Aorta (tissue), 5 donors: ENCODE data around the gene CPNE6. TPM values are rescaled to one million over a fixed set of nuclear protein-coding genes. Genes with fewer than 3 reads are reported as not detected.

Experiments used
- ATAC-seq: fragments of 200-7000 bp; cut with Tn5 transposase; one replicate; pipeline ENCODE4 v1.9.1; 2022; ENCODE audit warnings: moderate library complexity; ENCODE audit not compliant: low FRiP score
- DNase-seq, 2 donors: peaks; one replicate each; pipeline ENCODE4 v3.0.0-alpha.2; 2020
- H3K27ac ChIP-seq, 2 donors: one replicate each; pipeline ENCODE4 v1.5.1; 2013; ENCODE audit warnings: low read length in 2 of 2, mild to moderate bottlenecking in 2 of 2, moderate library complexity in 2 of 2, control low read depth in 1 of 2, inconsistent platforms in 1 of 2, low read depth in 1 of 2
- H3K27me3 ChIP-seq, 2 donors: one replicate each; pipeline ENCODE4 v1.6.1; 2013; ENCODE audit warnings: control low read depth in 1 of 2, low read length in 1 of 2, mild to moderate bottlenecking in 1 of 2, moderate library complexity in 1 of 2; ENCODE audit not compliant: insufficient read depth in 2 of 2, control insufficient read depth in 1 of 2
- H3K36me3 ChIP-seq, 2 donors: one replicate each; pipeline ENCODE4 v1.6.1; 2013; ENCODE audit warnings: control low read depth in 1 of 2, low read length in 1 of 2, mild to moderate bottlenecking in 1 of 2; ENCODE audit not compliant: insufficient read depth in 2 of 2, control insufficient read depth in 1 of 2
- H3K4me1 ChIP-seq, 2 donors: one replicate each; pipeline ENCODE4 v1.6.1; 2013; ENCODE audit warnings: low read length in 2 of 2, control low read depth in 1 of 2, mild to moderate bottlenecking in 1 of 2, moderate library complexity in 1 of 2; ENCODE audit not compliant: insufficient read depth in 2 of 2, control insufficient read depth in 1 of 2
- H3K4me3 ChIP-seq, 2 donors: one replicate each; pipeline ENCODE4 v1.5.1; 2013; ENCODE audit warnings: low read length in 2 of 2, control low read depth in 1 of 2, mild to moderate bottlenecking in 1 of 2
- H3K9me3 ChIP-seq: one replicate; pipeline ENCODE4 v1.6.1; 2013; ENCODE audit warnings: mild to moderate bottlenecking, low read length; ENCODE audit not compliant: control insufficient read depth
- WGBS, 2 donors: extraction: QIAGEN DNeasy Blood & Tissue Kit; methylation state at CpG; one replicate each; pipeline ENCODE4 v1.1.7; 2013; 5-methylcytosine and 5-hydroxymethylcytosine counted together
- intact Hi-C, 2 donors: fragments of 100-400 bp; cut with DNase I; formaldehyde crosslinking; loops; one replicate each; pipeline versions ENCODE4 v1.14.2 to v1.15.0; 2022
- polyA plus RNA-seq, 2 donors: library from polyadenylated mRNA; stranded (reverse); fragments of 200-250 nt; gene quantifications; one replicate each; pipeline ENCODE4 v1.2.3, GENCODE V29; 2013
- total RNA-seq, 2 donors: library from RNA; stranded (reverse); fragmentation: NEBNext Ultra II Directional; extraction: Animal tissue kit (Norgen Biotek cat#: 25700); gene quantifications; one replicate each; pipeline ENCODE4 v1.2.1, GENCODE V29; 2021
- donor health status: healthy with polysubstance abuse.
- donor health status: Bipolar disorder and iron deficiency.
- donor health status: DM: no; HTN: no; CAD: no.
- donor health status: DM: no; HTN: no; CAD: no.
- donor health status: DM: yes; HTN: yes; CAD: no.

CPNE6 gene
- total and polyA plus RNA-seq, 4 donors = 0.03 to 0.99 (median 0.48) TPM

DNA sequence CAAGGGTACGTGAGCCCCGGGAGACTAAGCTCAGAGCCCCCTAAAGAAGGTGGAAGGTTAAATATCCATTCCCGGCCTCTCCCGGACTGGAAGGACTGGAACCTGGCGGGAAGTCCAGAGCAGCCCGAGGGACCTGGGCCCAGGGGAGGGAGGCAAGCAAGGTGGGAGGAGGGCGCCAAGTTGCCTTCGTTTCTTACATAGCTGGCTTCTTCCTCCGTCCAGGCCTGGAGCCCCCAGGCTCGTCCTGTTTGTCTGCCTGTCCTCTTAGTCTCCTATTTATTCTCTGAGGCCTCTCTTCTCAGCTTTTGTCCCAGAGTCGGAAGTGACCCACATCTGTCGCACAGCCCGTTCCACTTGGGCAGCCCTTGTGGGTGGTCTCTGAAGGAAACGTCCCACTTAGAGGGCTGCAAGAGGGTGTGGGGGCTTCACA, 23.5 kb downstream of the CPNE6 start:
- 13 to 20% methylated on average over 14 of the region's 14 CpGs for WGBS, 2 donors
- intact Hi-C loops = loop anchor here (1.0 to 5.0 kb wide), 2 partner anchors 13 to 83 kb away; no protein-coding TSS in a partner anchor

DNA sequence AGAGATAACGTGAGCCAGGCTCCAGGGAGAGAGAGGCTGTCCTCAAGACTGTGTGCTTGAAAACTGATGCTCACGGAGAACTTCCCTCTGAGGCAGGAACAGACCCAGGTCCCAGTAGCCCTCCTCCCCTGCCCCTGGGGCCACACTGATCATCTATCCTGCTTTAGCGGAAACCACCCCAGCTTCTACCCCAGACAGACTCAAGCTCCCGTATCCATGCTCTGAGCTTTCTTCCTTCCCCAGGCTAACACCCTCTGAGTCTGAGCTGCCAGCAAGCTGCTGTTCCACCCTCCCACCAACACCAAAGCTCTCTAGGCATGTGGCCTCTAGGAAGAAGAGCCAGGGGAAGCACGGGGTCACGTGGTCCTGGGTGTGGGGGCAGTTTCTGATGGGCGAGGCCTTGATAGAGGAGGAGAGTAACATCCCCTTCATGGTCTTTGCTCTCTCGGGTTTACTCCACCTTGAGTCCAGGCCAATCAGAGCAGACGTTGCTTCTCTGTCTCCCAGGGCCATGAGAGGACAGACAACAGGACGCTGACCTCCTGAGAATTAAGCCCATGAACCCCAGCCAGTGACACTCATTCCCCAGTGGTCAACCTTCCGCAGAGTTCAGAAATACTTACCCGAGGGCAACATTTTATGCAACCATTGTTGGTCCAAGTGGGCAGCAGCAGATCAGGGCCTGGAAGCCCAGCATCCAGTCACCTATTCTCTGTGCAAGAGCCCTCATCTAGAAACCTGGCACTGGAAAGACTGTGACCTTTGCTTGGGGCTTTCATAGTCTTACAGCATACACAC, 24.1 kb downstream of the CPNE6 start:
- DNase-seq (peak; percentile 78 to 83), ATAC-seq (no peak)
- Histone ChIP-seq H3K27ac (no peak overlapping the region), H3K4me1 (no peaks in the 10 kb centered on the region), H3K9me3 (no peaks in the 10 kb centered on the region), H3K36me3 (no peaks in the 10 kb centered on the region), H3K4me3 (no peak overlapping the region), H3K27me3 (no peaks in the 10 kb centered on the region)
- 72 to 73% methylated on average over 12 of the region's 12 CpGs for WGBS, 2 donors
- intact Hi-C loops = no loop called here

More for the DNA sequence above, 23.5 kb downstream of the CPNE6 start:
- DNase-seq (peak in 1 of 2 donors; percentile 78), ATAC-seq (no peak)
- no peaks in the 10 kb centered on the region for H3K9me3 ChIP-seq
- peak overlapping the region; percentile 31 to 56 for H3K4me3 ChIP-seq
- no peaks in the 10 kb centered on the region for H3K27me3 ChIP-seq
- H3K36me3 ChIP-seq = no peaks in the 10 kb centered on the region
- H3K4me1 ChIP-seq = no peaks in the 10 kb centered on the region
- peak overlapping the region in 1 of 2 donors; percentile 30 for H3K27ac ChIP-seq

DNA sequence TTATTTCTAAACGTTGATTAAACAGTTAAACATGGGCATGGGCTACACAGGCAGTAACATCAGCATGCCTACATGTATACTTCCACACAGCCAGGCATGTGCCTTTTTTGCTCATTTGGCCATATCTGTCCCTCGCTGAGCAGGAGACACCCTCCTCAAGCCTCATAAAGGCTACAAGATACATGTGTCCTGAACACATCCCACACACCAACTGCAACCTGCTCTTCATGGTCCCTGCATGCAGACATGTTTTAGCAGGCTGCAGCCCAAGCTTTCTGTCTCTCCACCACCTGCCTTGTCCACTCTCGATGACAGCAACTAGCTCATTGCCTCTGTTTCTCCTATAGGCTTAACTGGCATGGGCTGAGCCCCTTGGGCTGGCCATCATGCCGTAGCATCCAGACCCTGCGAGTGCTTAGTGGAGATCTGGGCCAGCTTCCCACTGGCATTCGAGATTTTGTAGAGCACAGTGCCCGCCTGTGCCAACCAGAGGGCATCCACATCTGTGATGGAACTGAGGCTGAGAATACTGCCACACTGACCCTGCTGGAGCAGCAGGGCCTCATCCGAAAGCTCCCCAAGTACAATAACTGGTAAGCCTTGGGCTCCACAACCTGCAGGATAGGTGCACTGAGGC, 25.3 kb downstream of the CPNE6 start:
- Histone ChIP-seq H3K4me3 (no peak overlapping the region), H3K4me1 (no peaks in the 10 kb centered on the region), H3K27ac (no peak overlapping the region), H3K36me3 (no peaks in the 10 kb centered on the region), H3K9me3 (no peaks in the 10 kb centered on the region), H3K27me3 (no peaks in the 10 kb centered on the region)
- DNase-seq (peak; percentile 38 to 39), ATAC-seq (no peak)
- WGBS, 2 donors = 92% methylated on average over 8 of the region's 8 CpGs
- intact Hi-C loops = no loop called here

DNA sequence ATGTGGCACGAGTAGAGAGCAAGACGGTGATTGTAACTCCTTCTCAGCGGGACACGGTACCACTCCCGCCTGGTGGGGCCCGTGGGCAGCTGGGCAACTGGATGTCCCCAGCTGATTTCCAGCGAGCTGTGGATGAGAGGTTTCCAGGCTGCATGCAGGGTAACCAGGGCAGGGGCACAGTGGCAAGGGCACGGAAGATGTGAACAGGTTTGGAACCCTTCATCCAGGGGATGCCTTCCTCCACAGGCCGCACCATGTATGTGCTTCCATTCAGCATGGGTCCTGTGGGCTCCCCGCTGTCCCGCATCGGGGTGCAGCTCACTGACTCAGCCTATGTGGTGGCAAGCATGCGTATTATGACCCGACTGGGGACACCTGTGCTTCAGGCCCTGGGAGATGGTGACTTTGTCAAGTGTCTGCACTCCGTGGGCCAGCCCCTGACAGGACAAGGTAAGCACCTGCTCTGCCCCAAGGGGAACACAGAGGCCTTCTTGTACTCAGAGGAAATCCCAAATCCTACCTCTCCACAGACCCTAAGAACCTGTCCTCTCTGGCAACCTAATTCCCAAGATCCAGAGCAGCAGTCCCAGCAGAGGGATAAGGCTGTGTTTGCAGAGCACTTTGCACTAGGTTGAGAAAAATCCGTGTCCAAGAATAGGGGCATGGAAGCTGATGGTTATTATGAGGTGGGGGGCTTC, 27.0 kb downstream of the CPNE6 start:
- Histone ChIP-seq H3K27ac (no peak overlapping the region), H3K4me1 (no peaks in the 10 kb centered on the region), H3K4me3 (no peak overlapping the region), H3K36me3 (no peaks in the 10 kb centered on the region), H3K27me3 (no peaks in the 10 kb centered on the region), H3K9me3 (no peaks in the 10 kb centered on the region)
- 94% methylated on average over 16 of the region's 16 CpGs for WGBS, 2 donors
- intact Hi-C loops = no loop called here
- no peak for ATAC-seq
- DNase-seq = peak; percentile 37 to 73

DNA sequence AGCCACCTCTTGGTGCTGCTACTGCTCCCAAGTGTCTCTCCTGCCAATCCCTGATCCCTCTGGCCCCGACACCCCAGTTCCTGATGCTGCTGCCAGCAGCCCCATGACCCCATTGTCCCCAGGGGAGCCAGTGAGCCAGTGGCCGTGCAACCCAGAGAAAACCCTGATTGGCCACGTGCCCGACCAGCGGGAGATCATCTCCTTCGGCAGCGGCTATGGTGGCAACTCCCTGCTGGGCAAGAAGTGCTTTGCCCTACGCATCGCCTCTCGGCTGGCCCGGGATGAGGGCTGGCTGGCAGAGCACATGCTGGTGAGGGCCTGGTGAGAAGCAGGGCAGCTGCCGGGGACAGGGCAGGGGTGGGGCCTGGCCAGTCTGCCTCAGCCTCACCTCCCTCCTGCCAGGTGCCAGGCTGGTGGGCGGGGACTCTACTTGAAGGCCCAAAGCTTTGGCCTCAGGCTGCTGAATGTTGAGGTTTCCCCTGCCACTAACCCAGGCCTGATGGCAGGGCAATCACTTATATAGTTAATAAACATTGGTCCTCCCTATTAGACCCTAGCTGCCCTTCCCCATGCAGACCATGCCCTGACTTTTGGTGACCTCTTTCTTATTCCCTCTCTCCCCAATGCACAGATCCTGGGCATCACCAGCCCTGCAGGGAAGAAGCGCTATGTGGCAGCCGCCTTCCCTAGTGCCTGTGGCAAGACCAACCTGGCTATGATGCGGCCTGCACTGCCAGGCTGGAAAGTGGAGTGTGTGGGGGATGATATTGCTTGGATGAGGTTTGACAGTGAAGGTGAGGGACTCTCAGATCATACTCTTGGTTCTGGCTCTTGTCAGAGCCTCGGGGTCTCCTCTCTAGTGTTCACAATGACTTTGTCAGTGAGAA, 27.8 kb downstream of the CPNE6 start:
- H3K36me3 ChIP-seq = no peaks in the 10 kb centered on the region
- WGBS, 2 donors = 85 to 87% methylated on average over 17 of the region's 17 CpGs
- H3K9me3 ChIP-seq = no peaks in the 10 kb centered on the region
- H3K4me1 ChIP-seq = no peaks in the 10 kb centered on the region
- H3K27ac ChIP-seq = no peak overlapping the region
- no peaks in the 10 kb centered on the region for H3K27me3 ChIP-seq
- intact Hi-C loops = no loop called here
- H3K4me3 ChIP-seq = no peak overlapping the region
- DNase-seq = peak; percentile 38 to 72
- ATAC-seq = no peak

DNA sequence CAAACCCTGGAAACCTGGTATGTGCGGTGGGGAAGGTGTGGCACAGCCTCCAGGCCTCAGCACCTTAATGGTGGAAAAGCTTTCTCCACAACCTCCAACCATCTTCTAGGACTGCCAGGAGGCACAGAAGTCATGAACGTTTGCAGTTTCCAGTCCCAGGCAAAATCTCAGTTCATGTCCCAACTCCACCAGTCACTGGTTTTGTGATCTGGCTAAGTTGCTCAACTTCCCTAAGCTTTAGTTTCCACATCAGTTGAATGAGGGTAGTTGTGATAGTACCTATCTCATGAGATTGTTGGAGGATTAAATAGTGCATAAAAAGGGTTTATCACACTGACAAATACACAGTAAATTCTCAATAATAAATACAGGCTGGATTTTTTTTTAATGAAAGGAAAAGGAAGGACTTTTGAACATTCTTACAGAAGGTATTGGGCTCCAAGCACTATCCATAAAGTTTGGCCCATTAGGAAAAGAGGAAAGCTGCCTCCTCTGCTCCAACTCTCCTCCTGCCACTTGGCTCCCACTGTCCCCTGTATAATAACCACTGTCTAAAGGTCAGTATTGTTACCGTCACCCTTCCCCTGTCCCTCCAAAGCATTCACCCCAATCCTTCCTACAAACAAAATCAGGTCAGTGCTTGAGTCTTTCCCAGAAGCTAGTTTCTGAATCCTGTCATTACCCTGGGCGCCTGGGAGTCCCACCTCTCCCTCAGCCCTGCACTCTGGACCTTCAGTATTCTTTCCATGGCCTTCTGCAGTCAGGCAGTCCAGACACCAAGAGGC, 29.0 kb downstream of the CPNE6 start:
- no peaks in the 10 kb centered on the region for H3K36me3 ChIP-seq
- DNase-seq (no peak), ATAC-seq (no peak)

DNA sequence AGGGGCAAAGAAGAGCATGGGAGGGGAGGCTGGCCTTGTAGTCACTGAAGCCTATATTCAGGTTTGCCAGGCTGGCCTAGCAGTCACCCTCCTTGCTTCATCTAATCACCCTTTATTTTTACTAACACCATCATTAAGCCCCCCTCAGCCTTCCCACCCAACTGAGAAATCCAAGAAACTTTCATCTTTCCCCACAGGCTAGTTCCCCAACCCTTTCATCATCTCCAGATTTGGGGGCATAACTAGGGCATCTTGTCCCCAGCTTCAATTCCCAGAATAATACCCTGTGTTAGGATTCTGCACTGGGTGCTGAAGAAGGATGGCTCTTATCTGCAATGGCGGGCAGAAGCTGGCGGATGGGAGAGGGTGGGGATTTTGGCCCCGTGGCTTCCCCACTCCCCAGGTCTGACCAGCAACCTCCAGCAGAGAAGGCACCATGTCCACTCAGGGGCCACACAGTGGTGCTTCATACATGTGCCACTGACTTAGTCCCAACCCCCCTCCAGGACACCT, 29.7 kb downstream of the CPNE6 start:
- WGBS, 2 donors = 94 to 97% methylated on average over 3 of the region's 3 CpGs
- H3K27ac ChIP-seq = no peak overlapping the region
- intact Hi-C loops = no loop called here
- no peaks in the 10 kb centered on the region for H3K9me3 ChIP-seq
- H3K27me3 ChIP-seq = no peaks in the 10 kb centered on the region
- no peaks in the 10 kb centered on the region for H3K4me1 ChIP-seq
- DNase-seq = peak in 1 of 2 donors; percentile 17
- H3K4me3 ChIP-seq = no peak overlapping the region
- ATAC-seq = no peak
- no peaks in the 10 kb centered on the region for H3K36me3 ChIP-seq

More for the DNA sequence above, 29.0 kb downstream of the CPNE6 start:
- 74 to 81% methylated on average over 4 of the region's 4 CpGs for WGBS, 2 donors
- H3K4me3 ChIP-seq = no peak overlapping the region
- intact Hi-C loops = no loop called here
- H3K27me3 ChIP-seq = no peaks in the 10 kb centered on the region
- no peaks in the 10 kb centered on the region for H3K9me3 ChIP-seq
- no peak overlapping the region for H3K27ac ChIP-seq
- H3K4me1 ChIP-seq = no peaks in the 10 kb centered on the region
